Measurements from ENCODE around the gene PRKCZ.
A peak's percentile ranks its signal among the peaks of the same experiment; 100 is the strongest.

PRKCZ gene

GRCh38 chr1:2232255-2232915 is 182.2 kb downstream of the PRKCZ start:
- DNase-seq: peak; percentile 28

- peak; percentile 54 for DNase-seq
Measured at GRCh38 chr1:2232916-2233438, 182.8 kb downstream of the PRKCZ start.

DNA sequence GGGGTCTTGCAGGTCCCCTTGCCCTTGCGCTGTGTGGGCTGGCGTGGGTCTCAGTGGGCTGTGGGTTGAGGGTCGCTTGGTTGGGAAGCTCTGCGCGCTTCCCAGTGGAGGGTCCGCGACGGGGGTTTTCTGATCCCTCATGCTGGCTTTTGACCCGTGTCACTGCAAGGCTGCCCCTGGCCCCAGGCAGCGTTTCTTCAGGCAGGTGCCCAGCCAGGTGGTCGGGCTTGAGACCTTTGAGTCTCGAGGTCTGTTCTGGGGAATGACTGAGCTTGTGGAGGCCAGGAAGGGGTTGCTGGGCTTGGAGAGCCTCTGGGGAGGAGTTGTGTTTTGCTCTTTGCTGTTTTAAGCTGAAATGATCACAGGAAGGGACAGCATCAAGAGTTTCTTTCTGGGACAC is 183.3 kb downstream of the PRKCZ start:
- DNase-seq: peak; percentile 24

GRCh38 chr1:2233997-2234761 is 184.0 kb downstream of the PRKCZ start:
- peak; percentile 82 for DNase-seq

- no peak for DNase-seq
Measured at GRCh38 chr1:2234762-2235113, 184.5 kb downstream of the PRKCZ start.
